Suppressor macrophage treated with lipopolysaccharide for 1 hour (primary cell): Measurements from ENCODE around the gene OR8B4.
"Not testable (repeated sequence)": the region's sequence is repeated elsewhere in the genome, so short reads cannot be mapped to it uniquely, and the experiment has no call there.

Source experiments
- DNase-seq, 3 donors: peaks; one replicate each; pipeline ENCODE4 v3.0.0-alpha.2; 2020 to 2022

The OR8B4 gene

GRCh38 chr11:124403186-124403585 is 21.5 kb downstream of the OR8B4 start:
- DNase-seq = not testable (repeated sequence)

GRCh38 chr11:124402326-124402922 is 22.2 kb downstream of the OR8B4 start:
- peak; percentile 77 to 90 (median 81) for DNase-seq

- no peak for DNase-seq
Observed at GRCh38 chr11:124398924-124399323, 25.7 kb downstream of the OR8B4 start, which contains the start of gene OR8B3. Gene OR8B3 (minus strand): TSS chr11:124399024. CDS start chr11:124397351, 1,673 bp downstream.

GRCh38 chr11:124396847-124397246 is 27.8 kb downstream of the OR8B4 start:
- peak in 1 of 3 donors; percentile 4 for DNase-seq

- DNase-seq = peak; percentile 12 to 23 (median 20)
Observed at GRCh38 chr11:124394408-124394807, 30.3 kb downstream of the OR8B4 start.

- no peak for DNase-seq
Observed at GRCh38 chr11:124384399-124384798, 40.3 kb downstream of the OR8B4 start, which contains the start of gene OR8B2. Gene OR8B2 (minus strand): TSS chr11:124384499. CDS start chr11:124383343, 1,156 bp downstream.

- DNase-seq = not testable (repeated sequence)
Observed at GRCh38 chr11:124382857-124383256, 41.8 kb downstream of the OR8B4 start.

- no peak for DNase-seq
Observed at GRCh38 chr11:124380585-124380984, 44.1 kb downstream of the OR8B4 start.

- no peak for DNase-seq
Observed at GRCh38 chr11:124376280-124376679, 48.4 kb downstream of the OR8B4 start.
